Colonic mucosa (tissue), 4 donors: ENCODE results near the gene GKN2. TPM values are rescaled to one million over a fixed set of nuclear protein-coding genes. Genes with fewer than 3 reads are reported as not detected.

Source experiments
- DNase-seq: peaks from one replicate; pipeline ENCODE4 v3.0.0-alpha.2; 2020
- H3K27ac ChIP-seq: fragments of 200-600 bp; one replicate; pipeline ENCODE4 v1.8.0; 2021
- H3K27me3 ChIP-seq: fragments of 200-600 bp; one replicate; pipeline ENCODE4 v1.8.0; 2021
- H3K36me3 ChIP-seq: fragments of 200-600 bp; one replicate; pipeline ENCODE4 v1.8.0; 2021
- H3K4me1 ChIP-seq: fragments of 200-600 bp; one replicate; pipeline ENCODE4 v1.8.0; 2021; ENCODE audit warnings: mild to moderate bottlenecking
- H3K4me3 ChIP-seq: fragments of 200-600 bp; one replicate; pipeline ENCODE4 v1.8.0; 2021
- H3K9ac ChIP-seq, 2 donors: one replicate each; pipeline ENCODE4 v1.7.0; 2013; ENCODE audit warnings: control low read depth in 2 of 2, low read depth in 2 of 2, low read length in 2 of 2
- H3K9me3 ChIP-seq: fragments of 200-600 bp; one replicate; pipeline ENCODE4 v1.8.0; 2021
- CTCF ChIP-seq: fragments of 200-600 bp; IDR thresholded peaks from one replicate; pipeline ENCODE4 v1.8.0; 2022; ENCODE audit warnings: antibody characterized with exemption, mild to moderate bottlenecking
- intact Hi-C: fragments of 100-400 bp; cut with DNase I; formaldehyde crosslinking; loops from one replicate; pipeline ENCODE4 v1.14.1; 2022
- total RNA-seq, 2 donors: library from RNA; stranded (reverse); fragmentation: NEBNext Ultra II Directional in 1 of 2; extraction: Animal tissue kit (Norgen Biotek cat#: 25700) in 1 of 2; gene quantifications; one replicate each; pipeline ENCODE4 v1.2.1, GENCODE V29; 2021
- donor health status: healthy.
- donor health status: DM: no; HTN: no; CAD: no.
- donor health status: DM: no; HTN: no; CAD: no.

Gene GKN2
- total RNA-seq, 2 donors from 2014 or later, result 0.32 TPM; not detected in 1

GRCh38 chr2:68916226-68916625 lies 36.5 kb downstream of the GKN2 start:
- no peak for DNase-seq
- intact Hi-C loops, result loop anchor here (10.0 kb wide), 1 partner anchor 451 kb away; the partner anchor contains the start of genes APLF and FBXO48
- H3K9ac ChIP-seq, result no peak overlapping the region
- TF ChIP-seq CTCF, result no peak
- H3K9me3 ChIP-seq, result no peaks in the 10 kb centered on the region
- H3K36me3 ChIP-seq, result no peaks in the 10 kb centered on the region
- H3K4me1 ChIP-seq, result no peaks in the 10 kb centered on the region
- H3K27ac ChIP-seq, result no peak overlapping the region
- H3K4me3 ChIP-seq, result no peak overlapping the region
- no peaks in the 10 kb centered on the region for H3K27me3 ChIP-seq

DNA sequence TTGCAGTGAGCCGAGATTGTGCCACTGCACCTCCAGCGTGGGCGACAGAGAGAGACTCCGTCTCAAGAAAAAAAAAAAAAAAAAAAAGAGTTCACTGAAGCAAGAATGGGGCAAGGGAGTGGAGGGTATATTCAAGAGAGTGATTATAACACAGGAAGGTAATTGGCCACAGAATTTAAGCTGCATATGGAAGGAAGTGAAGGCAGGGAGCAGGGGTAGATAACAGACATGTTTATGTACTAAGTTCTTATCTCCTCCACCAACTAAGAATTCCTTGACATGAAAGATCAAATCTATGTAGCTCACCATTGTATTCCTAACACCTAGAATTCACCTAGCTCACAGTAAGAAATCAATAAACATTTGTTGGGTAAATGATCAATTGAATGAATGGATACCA lies 37.3 kb downstream of the GKN2 start:
- H3K9ac ChIP-seq, result no peak overlapping the region
- no peaks in the 10 kb centered on the region for H3K9me3 ChIP-seq
- H3K27me3 ChIP-seq, result no peaks in the 10 kb centered on the region
- intact Hi-C loops, result loop anchor here (10.0 kb wide), 1 partner anchor 451 kb away; the partner anchor contains the start of genes APLF and FBXO48
- no peak for TF ChIP-seq CTCF
- no peaks in the 10 kb centered on the region for H3K4me1 ChIP-seq
- no peaks in the 10 kb centered on the region for H3K36me3 ChIP-seq
- no peak overlapping the region for H3K4me3 ChIP-seq
- no peak for DNase-seq
- H3K27ac ChIP-seq, result no peak overlapping the region

DNA sequence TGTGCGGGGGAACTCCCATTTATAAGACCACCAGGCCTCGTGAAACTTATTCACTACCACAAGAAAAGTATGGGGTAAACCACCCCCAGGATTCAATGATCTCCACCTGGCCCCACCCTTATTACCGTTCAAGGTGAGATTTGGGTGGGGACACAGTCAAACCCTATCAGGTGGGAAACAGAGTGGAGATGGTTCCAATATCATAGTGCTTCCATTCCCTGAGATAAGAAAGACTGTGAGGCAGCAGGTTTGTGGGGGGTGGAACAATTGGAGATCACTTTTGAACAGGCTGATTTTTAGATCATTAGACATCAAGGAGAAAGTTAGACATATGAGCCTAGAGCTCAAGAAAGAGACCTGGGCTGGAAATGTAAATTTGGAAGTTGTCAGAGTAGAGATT lies 39.3 kb downstream of the GKN2 start:
- Histone ChIP-seq H3K4me1 (no peaks in the 10 kb centered on the region), H3K27ac (no peak overlapping the region), H3K36me3 (no peaks in the 10 kb centered on the region), H3K27me3 (no peaks in the 10 kb centered on the region), H3K4me3 (no peak overlapping the region), H3K9ac (no peak overlapping the region), H3K9me3 (no peaks in the 10 kb centered on the region)
- no peak for DNase-seq
- intact Hi-C loops, result loop anchor here (5.0 to 10.0 kb wide), 2 partner anchors 76 to 449 kb away; partner anchors contain the start of genes APLF and FBXO48
- TF ChIP-seq CTCF, result no peak

- Histone ChIP-seq H3K27ac (no peak overlapping the region), H3K9me3 (no peaks in the 10 kb centered on the region), H3K27me3 (no peaks in the 10 kb centered on the region), H3K36me3 (no peaks in the 10 kb centered on the region), H3K4me3 (no peak overlapping the region), H3K4me1 (peaks cover 3% of the 10 kb centered on the region), H3K9ac (no peak overlapping the region)
- intact Hi-C loops, result loop anchor here (5.0 to 10.0 kb wide), 2 partner anchors 75 to 448 kb away; partner anchors contain the start of genes APLF and FBXO48
- no peak for TF ChIP-seq CTCF
- no peak for DNase-seq
These were observed 40.0 kb downstream of the GKN2 start for GRCh38 chr2:68912732-68913131.

DNA sequence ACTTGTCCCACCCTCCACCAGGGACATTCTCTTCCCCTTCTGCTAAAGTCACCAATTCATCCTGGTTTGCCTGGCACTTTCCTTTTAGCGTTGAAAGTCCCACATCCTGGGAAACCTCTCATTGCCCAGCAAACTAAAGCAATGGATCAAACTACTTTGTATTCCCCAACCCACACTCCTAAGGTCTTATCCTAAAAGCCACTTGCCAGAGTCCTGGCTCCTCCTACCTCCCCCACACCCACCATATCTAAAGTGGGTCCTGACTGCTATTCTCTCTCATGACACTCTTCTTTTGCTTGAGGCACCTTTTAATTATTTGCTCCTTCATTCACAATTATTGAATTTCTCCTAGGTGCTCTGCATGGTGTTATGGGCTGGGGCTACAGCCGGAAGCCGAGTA lies 40.6 kb downstream of the GKN2 start:
- no peaks in the 10 kb centered on the region for H3K9me3 ChIP-seq
- no peak overlapping the region for H3K4me3 ChIP-seq
- no peak for DNase-seq
- no peak overlapping the region for H3K27ac ChIP-seq
- intact Hi-C loops, result loop anchor here (5.0 to 10.0 kb wide), 2 partner anchors 75 to 447 kb away; partner anchors contain the start of genes APLF and FBXO48
- no peaks in the 10 kb centered on the region for H3K36me3 ChIP-seq
- peaks cover 3% of the 10 kb centered on the region for H3K4me1 ChIP-seq
- H3K27me3 ChIP-seq, result no peaks in the 10 kb centered on the region
- TF ChIP-seq CTCF, result no peak
- no peak overlapping the region for H3K9ac ChIP-seq
